Measurements from ENCODE around the gene ZC3H12C.

GRCh38 chr11:110079726-110080125 lies 13.5 kb upstream of the ZC3H12C start:
- TF ChIP-seq YY1 (IDR thresholded peaks at IDR 0.05; ENCODE audit: insufficient read depth, insufficient read length) (no peak), SUZ12 (IDR thresholded peaks at IDR 0.05; ENCODE audit: extremely low read depth, insufficient read depth, insufficient read length) (no peak)

All from NT2/D1 (cell line).